ENCODE results near the gene WDR33.
A peak's percentile ranks its signal among the peaks of the same experiment; 100 is the strongest.

The WDR33 gene

DNA sequence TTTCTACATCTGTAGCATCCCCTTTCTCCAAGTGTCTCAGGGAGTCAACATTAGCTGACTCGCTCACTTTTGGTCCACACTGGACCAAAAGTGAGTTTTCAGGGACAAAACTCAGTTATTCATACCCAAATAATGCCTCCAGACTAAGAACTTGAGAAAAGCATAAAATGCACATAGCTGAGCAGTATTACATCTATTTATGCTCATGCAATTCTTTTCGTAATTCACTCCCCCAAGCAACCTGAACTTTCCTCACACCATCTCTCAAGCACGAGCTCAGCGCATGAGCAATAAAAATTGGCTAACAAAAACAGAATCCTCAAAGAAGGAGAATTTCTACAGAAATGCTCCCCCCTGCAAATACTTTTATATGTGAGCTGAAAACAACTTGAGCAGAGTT is 92.7 kb downstream of the WDR33 start:
- DNase-seq (ENCODE audit: low spot score), result no peak

DNA sequence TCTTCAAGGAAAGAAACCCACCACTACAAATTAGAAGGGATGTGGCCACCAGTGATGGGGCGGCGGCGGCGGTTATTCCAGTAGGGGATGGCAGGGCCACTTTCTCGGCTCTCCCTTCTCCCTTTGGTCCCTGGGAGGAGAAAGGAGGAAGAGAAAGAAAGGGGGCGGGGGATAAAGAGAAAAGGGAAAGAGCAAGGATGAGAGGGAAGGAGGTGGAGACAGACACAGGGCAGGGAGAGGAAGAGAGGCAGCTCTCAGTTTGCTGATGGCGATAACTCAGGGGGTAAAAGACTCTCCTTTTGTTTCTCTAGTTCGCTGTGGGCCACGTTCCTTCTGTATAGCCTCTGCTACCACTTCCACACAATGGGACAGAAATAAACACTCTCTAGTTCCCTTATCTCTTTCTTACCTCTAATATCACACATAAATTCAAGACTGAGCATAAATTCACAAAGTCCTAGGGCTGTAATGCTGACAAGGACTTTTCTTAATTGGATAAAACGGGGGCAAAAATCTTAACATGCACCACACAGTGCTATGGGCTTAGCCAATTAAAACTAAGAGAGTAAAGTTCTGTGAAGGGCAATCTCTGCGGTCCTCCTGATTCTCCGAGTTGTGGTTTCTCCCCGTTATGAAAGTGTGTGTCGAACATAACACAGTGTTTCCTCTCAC is 95.1 kb downstream of the WDR33 start:
- no peak for DNase-seq (ENCODE audit: low spot score)

DNA sequence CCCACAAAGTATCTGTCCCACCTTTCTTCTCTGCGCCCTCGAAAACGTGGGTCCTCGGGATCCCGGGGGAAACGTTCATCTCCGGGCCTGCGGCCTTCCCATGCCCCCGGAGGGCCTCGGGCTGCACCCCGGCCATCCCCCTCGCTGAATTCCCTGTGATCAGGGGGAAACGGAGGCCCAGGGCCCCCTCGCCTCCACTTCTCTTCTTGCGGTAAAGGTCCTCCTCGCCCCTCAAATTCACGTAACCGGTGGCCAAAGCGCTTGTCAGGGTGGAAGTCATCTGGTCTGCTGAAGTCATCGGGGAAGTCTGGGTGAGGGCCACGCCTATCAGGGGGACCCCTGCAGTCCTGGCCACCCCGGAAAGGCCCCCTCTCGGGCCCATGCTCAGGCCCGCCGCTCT is 97.4 kb downstream of the WDR33 start:
- DNase-seq (ENCODE audit: low spot score), result no peak

DNA sequence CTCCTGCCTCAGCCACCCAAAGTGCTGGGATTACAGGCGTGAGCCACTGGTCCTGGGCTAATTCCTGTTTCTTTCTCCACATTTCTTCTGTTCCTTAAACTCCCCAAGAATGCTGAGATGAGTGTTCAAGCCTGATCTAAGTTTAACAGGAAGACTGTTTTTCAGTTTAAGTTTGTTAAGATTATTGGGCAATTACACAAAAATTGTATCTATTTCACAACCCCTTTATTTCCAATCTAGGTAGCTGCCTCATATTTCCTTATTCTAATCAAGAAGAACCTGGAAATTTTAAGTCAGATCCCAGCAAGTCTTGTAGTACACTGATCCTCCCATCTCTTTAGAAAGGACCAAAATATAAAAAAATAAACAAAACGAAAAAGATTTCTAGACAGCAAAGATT is 98.0 kb downstream of the WDR33 start:
- no peak for DNase-seq (ENCODE audit: low spot score)

DNA sequence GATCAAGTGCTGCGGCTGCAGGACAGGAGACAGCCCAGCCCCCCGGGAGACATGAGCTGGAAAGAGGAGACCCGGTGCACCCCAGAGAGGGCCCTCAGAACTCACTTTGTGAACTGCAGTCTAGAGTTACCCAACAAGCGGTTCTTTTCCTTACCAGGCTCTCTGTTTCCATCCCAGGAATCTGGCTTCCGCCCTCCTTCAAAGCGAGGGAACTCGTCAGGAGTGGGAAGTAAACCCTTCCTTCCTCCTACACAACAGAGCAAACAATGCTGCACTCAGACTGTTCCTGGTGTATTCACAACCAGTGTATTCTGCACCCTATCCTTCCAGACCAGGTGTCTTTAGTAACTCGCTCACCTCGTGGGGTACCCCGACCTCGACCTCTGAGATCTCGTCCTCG is 101.6 kb downstream of the WDR33 start:
- DNase-seq (ENCODE audit: low spot score), result no peak

DNA sequence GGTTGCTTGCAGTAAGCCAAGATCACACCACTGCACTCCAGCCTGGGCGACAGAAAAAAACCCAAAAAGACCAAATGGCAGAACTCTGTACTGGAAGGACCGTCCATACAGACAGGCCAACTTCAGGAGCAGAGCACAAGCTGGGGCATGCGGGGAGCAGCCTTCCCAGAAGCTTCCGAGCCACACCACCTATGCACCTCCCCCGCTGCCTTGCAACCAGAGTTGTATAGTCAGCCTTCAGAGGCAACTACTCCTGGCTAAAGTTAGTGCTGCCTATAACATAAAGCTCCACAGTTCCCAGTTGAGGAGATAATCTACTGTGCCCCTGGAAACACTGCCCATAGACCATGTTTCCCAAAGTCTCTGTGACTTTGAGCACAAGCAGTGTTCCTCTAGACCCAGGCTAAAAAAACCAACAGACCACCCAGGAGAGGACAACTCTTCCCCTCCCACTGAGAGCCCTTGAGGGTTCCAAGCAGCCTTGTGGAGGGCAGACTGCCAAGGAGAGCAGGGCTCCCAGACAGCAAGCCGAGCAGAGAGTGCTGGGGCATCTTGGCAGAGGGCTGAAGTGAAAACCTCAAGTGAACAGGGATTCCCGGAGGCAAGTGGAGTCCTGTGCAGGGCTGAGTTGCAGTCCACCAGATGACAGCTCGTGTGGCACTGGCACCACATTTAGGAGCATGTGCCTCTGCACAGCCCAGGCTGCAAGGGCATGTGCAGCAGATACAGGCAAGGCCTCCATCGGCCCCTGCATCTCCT is 102.9 kb downstream of the WDR33 start:
- peak; percentile 24 for DNase-seq (ENCODE audit: low spot score)

DNA sequence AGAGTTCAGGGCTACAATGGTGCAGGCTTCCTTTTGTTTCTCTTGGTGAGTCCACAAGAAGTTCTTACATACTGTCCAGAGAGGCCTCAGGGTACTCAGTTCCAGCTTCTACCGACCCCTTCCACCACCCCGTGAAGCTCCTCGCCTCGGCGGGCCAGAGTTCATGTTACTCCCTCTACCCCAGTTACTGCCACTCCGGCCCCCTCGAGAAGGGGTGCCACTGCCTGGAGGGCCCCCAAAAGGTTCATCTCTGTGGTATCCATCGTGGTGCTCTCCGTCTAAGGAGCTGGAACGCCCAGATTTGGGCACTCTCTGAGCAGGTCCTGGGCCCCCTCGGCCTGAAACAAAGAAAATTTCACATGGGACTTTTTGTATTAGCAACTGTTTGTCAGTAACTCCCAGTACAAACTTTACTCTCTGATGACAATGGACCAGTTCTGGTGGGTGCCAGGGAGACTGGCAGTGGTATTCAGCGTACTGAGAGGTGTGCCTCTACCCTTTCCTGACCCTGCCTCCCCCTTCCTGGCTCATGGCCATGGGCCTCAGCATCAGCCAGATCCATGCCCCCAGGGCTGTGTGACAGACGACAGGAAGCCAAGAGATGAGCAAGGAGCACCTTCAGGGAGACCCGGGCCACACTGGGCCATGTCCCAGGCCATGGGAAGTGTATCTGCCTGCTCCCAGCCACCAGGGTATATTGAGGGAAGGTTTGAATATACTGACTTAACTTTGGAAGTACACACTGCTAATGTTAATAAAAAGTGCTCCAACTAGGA is 104.6 kb downstream of the WDR33 start:
- DNase-seq (ENCODE audit: low spot score), result no peak

DNA sequence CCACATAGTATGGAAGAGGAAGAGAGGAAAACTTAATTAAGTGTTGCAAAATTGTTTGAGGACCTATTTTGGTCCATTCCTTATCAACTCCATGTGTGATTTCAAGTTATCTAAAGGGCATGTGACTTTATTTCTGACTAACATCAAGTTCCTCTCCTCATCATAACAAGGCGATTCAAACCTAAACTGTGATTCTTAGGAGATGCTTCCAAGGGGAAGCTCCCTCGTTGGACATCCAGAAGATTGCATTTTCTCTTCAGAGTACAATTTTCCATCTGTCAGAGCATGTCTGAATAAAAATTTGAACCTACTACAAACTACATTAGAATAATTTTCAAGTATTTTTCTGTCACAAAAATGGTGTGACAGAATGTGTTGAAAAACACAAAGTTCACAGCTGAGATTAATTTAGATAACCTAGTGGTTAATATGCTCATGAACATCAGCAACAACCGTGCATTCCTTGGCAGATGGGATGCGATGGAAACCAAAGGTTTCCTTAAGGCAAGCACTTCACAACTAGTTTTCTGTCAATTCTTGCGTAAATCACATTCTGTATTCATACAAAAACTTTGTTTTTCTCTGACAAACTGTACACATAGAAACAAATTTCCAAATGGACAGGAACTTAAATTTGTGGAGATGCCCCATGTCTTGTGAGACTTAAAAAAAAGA is 105.4 kb downstream of the WDR33 start:
- no peak for DNase-seq (ENCODE audit: low spot score)

DNA sequence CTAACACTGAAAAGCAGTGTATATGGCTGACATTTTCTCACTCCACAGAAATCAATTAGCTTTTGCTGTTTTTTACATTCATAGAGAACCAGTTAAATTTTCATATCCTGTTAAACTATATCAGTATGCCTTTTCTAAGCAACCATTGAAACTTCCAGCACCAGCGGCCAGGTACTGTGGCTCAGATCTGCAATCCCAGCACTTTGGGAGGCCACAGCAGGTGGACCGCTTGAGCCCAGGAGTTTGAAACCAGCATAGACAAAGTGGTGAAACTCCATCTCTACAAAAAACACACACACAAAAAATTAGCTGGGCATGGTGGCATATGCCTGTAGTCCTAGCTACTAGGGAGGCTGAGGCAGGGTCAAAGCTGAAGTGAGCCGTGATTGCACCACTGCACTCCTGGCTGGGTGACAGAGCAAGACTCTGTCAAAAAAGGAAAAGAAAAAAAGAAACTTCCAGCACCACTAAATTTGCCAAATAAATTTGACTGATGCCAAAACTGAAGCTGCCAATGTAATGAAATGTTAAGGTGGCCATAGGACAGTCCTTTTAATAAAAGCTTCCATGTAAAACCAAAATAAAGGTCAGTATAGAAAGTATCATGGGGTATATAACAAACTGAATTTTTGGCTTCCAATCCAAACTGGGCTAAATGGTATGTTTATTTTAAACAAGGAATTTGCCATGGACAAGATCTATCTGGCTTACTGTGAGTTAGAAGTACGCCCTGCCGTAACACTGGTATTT is 106.2 kb downstream of the WDR33 start:
- DNase-seq (ENCODE audit: low spot score), result no peak

DNA sequence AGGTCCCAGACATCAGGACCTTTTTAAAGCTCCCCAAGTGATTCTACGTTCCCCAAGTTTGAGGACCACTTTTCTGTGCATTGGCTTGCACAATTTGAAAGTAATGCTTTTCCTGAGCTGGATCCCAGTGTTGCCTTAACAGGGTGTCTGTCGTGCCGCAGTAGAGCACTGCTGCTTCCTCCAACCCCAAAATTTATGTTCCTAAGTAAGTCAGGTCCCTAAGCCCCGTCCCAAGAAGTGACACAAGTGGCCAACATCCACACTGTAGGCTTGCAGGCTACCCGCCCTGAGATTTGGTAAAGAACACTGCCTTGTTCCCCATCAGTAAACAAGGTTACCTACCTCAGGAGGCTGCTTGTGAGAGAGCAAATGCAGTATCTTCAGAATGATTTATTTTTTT is 107.7 kb downstream of the WDR33 start:
- no peak for DNase-seq (ENCODE audit: low spot score)

DNA sequence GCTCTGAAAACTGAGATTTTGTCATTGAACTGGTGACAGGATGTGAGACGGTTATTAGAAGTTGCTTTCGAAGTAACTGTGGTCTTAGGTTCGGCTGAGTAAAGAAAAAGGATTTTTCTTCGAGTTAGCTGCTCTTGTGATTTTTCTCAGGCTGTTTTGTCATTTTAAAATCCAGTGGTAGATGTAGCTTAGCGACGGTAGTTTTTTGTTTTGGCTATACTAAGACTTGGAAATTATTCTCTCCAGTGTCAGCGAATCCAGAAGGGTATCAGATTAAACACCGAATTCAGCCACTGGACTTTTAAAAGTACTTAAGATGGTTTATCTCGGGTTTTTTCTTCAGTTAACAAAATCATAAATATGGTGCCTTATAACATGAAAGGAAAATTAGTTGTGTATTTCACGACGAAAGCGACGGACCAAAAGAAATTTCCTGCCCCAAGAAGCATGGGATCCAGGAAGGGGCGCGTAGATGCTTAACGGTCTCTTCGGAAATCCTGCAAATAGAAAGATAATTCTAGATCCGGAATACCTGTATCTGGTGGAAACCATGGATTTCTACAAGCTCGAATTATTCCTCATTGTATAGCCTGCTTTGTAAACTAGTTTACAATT is 108.5 kb downstream of the WDR33 start:
- DNase-seq (ENCODE audit: low spot score), result no peak

DNA sequence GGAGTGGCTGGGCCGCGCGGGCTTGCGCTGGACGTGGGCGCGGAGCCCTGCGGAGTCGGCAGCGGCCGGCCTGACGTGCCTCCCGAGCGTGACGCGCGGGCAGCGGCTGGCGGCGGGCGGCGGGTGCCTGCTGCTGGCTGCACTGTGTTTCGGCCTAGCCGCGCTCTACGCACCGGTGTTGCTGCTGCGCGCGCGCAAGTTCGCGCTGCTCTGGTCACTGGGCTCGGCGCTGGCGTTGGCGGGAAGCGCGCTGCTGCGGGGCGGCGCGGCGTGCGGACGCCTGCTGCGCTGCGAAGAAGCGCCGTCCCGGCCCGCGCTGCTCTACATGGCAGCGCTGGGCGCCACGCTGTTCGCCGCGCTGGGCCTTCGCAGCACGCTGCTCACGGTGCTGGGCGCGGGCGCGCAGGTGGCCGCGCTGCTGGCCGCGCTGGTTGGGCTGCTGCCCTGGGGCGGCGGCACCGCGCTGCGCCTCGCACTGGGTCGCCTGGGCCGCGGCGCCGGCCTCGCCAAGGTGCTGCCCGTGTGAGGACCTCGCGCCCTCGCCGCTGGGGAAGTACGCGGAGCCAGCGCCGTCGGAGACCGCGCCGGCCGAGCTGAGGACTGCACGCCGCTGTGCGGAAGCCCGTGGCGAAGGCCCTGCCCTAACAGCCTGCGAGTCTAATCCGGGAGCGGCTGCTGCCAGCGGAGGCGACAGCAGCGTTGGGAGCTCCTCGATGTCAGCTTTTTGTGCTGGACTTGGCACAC is 109.1 kb downstream of the WDR33 start:
- DNase-seq (ENCODE audit: low spot score), result peak; percentile 44

DNA sequence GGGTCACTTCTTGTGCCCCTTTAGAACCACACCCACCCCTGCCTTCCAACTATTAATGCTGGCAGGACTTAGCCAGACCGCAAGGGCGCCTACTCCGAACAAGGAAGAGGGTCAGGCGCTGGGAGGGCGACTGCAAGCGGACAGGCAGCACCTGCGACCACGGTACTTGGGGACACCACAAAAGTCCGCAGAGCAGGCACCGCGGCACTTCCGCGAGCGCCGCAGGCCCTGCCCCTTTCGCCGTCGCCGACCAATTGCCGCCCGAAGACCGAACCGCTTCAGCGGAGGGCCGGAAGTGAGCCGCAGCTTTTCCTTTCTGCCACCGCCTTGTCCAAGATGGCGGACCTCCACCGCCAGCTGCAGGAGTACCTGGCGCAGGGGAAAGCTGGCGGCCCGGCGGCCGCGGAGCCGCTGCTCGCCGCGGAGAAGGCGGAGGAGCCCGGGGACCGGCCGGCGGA is 109.7 kb downstream of the WDR33 start, which contains the start of gene SFT2D3:
Gene SFT2D3 (plus strand): TSS at position 305 of the 458 bp plus-strand sequence. CDS start 32 bp downstream, at position 337.
- peak; percentile 86 for DNase-seq (ENCODE audit: low spot score)

DNA sequence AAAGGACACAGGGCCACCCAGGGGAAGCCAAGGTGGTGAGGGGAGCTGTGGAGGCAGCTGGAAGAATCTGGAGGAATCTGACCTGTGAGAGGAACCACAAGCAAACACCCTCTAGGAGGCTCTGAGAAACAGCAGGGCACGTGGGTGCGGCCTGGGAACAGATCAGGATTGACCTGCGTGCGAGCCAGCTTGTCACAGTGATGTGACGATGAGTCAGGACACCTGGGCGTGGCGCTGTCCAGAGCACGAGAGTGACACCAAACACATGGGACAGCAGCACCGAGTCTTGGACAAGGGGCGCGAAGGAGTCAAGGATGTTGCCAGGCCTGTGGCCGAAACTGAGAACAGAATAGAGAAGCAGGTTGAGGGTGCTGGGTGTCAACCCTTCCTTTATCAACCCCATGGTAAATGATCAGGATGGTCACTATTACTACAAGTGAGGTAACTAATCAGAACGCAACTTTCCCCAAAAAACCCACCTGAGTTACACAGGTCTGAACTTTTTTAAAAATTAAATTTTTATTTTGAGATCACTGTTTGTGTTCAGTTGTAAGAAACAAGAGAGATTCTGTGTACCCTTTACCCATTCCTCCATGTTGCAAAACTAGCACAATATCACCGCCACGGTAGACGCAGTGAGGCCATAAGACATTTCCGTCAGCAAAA is 110.3 kb downstream of the WDR33 start:
- DNase-seq (ENCODE audit: low spot score), result peak; percentile 65

DNA sequence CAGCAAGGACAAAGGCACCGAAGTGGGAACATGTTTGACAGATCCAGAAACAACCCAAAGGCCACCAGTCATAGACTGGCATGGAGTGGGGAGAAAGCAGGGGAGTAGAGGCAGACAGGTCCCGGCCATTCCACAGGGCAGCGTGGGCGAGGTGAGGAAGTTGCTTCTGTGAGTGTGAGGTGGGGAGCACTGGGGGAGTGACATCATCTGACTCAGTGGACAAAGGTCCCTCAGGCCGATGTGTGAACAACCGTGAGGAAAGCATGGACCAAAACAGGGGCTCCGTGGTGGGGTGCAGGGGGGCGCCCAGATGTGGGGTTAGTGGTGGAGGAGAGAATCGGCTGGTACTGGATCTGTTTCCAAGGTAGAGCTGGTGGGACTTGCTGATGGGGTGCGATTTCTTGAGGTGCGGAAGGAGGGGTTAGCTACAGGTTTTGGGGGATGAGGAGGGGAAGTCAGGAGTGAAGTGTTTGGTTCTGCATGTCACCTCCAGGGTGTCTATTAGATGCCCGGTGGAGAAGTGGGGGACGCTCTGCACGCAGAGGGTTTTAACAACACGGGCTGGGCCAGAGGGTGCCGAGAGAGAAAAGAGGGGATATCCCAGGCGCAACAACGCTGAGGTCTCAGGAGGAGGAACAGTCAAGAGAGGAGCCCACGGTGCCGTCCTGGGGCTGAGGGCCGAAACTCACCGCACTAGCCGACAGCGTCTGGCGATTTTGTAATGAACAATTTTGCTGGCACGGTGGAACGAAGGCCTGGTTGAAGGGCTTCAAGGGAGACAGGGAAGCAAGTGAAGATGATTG is 112.2 kb downstream of the WDR33 start:
- no peak for DNase-seq (ENCODE audit: low spot score)

DNA sequence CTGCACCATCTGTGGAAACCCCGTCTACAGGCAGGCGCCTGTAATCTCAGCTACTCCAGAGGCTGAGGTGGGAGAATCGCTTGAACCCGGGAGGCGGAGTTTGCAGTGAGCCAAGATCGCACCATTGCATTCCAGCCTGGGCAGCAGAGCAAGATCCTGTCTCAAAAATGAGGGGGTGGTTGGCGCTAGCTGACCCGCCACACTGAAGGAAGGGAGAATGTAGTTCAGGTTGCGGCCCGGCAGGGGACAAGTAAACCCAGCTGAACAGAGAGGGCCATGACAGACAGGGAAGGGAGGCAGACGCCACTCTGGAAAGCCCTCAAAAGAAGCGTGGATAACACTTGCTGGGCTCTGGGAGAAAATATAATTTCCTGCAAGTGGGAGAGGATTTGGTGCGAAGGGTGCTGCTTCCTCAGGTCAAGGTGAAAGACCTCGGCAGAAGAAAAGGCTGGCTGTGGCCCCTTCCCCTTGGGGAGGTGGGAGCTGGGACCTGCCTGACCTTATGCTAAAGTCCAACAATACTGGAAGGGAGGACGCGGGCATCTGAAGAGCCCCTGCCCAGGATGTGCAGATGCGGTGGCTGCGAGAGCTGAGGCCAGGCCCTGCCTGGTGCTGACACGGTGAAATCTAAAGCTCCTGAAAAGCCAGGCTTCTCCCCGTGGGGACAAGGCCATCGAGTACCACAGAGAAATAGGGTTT is 113.3 kb downstream of the WDR33 start:
- no peak for DNase-seq (ENCODE audit: low spot score)

DNA sequence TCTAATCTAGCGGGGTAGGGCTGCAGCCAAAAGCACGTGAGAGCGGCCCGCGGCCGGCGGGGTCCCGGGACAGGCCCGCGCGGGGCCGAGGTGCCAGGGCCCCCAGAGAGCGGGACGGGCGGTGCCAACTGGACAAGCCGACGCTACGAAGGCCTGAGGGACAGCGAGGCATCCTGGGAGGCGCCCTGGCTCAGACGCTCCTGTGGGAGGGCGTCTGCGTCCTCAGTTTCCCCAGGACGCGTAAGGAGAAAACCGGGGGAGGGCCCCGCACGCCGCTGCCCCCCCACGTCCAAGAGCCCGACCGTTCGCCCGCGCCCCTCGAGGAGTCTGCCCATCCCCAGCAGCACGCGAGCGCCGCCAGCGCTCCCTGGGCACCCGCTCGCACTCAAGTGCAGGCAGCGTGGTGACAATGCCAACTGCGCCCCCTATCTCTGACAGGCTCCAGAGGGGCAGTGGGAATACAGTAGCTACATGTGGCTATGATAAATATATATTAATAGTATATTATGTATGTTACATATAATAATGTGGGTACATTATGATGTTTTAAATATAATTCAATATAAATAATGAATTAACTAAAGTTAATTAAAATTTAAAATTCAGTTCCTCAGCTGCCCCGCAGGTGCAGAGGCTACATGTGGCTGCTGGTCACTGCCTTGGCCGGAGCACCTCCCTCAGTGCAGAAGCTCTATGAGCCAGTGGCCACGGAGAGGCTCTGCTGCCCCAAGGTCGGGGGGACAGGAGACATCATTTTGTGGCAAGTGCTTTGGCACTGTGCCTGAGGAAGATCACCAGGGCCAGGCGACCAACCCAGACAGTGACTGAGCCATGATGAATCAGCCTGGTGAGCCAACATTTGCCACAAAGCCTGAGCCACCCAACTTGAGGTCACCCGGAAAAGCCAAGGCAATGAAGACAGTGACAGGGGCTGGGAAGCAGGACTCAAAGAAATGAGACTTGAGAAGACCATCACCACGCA is 115.2 kb downstream of the WDR33 start:
- peak; percentile 77 for DNase-seq (ENCODE audit: low spot score)

Measured in pons (tissue), 1 donor.